ENCODE results near the gene FIGLA. TPM values are rescaled to one million over a fixed set of nuclear protein-coding genes. Genes with fewer than 3 reads are reported as not detected.

Gene FIGLA
- not detected in 2 replicates for total RNA-seq
- not detected for polyA plus RNA-seq (2012)

- DNase-seq (ENCODE audit: low read depth) = peak; percentile 13
Observed at GRCh38 chr2:70790136-70790828, at the start of gene FIGLA. FIGLA (minus strand) TSS chr2:70790643; CDS start chr2:70790638, 5 bp downstream.

GRCh38 chr2:70837980-70838925, 47.8 kb upstream of the FIGLA start:
- no peak for DNase-seq (ENCODE audit: low read depth)

GRCh38 chr2:70835643-70836042, 45.2 kb upstream of the FIGLA start, which contains the start of gene CD207:
CD207 (minus strand) TSS chr2:70835816; CDS start chr2:70835776, 40 bp downstream.
- DNase-seq (ENCODE audit: low read depth) = no peak

- DNase-seq (ENCODE audit: low read depth) = no peak
Observed at GRCh38 chr2:70834881-70835280, 44.4 kb upstream of the FIGLA start.

GRCh38 chr2:70834106-70834505, 43.7 kb upstream of the FIGLA start:
- no peak for DNase-seq (ENCODE audit: low read depth)

- DNase-seq (ENCODE audit: low read depth) = no peak
Observed at GRCh38 chr2:70833246-70833645, 42.8 kb upstream of the FIGLA start.

- no peak for DNase-seq (ENCODE audit: low read depth)
Observed at GRCh38 chr2:70832386-70832785, 41.9 kb upstream of the FIGLA start.

GRCh38 chr2:70831861-70832260, 41.4 kb upstream of the FIGLA start:
- DNase-seq (ENCODE audit: low read depth) = no peak

GRCh38 chr2:70830366-70830765, 39.9 kb upstream of the FIGLA start:
- no peak for DNase-seq (ENCODE audit: low read depth)

GRCh38 chr2:70829916-70830315, 39.5 kb upstream of the FIGLA start:
- no peak for DNase-seq (ENCODE audit: low read depth)

GRCh38 chr2:70828914-70829824, 38.7 kb upstream of the FIGLA start:
- no peak for DNase-seq (ENCODE audit: low read depth)

- peak; percentile 31 for DNase-seq (ENCODE audit: low read depth)
Observed at GRCh38 chr2:70828115-70828514, 37.7 kb upstream of the FIGLA start.

GRCh38 chr2:70827388-70827787, 36.9 kb upstream of the FIGLA start:
- DNase-seq (ENCODE audit: low read depth) = no peak

GRCh38 chr2:70826696-70827350, 36.4 kb upstream of the FIGLA start:
- DNase-seq (ENCODE audit: low read depth) = peak; percentile 3

- no peak for DNase-seq (ENCODE audit: low read depth)
Observed at GRCh38 chr2:70823249-70823648, 32.8 kb upstream of the FIGLA start.

GRCh38 chr2:70822843-70823242, 32.4 kb upstream of the FIGLA start:
- DNase-seq (ENCODE audit: low read depth) = no peak

GRCh38 chr2:70820499-70820898, 30.1 kb upstream of the FIGLA start, which contains the start of gene CLEC4F:
CLEC4F (minus strand) TSS chr2:70820599; CDS start chr2:70820523, 76 bp downstream.
- no peak for DNase-seq (ENCODE audit: low read depth)

GRCh38 chr2:70817284-70817954, 27.0 kb upstream of the FIGLA start:
- DNase-seq (ENCODE audit: low read depth) = no peak

GRCh38 chr2:70816726-70817125, 26.3 kb upstream of the FIGLA start:
- DNase-seq (ENCODE audit: low read depth) = no peak

All from myocyte (in vitro differentiated cells).